ENCODE measurements around the gene ELK4. TPM values are rescaled to one million over a fixed set of nuclear protein-coding genes. Genes with fewer than 3 reads are reported as not detected.

The ELK4 gene
- total and polyA plus RNA-seq, 10 donors = 8.5 to 109 (median 53.5) TPM

DNA sequence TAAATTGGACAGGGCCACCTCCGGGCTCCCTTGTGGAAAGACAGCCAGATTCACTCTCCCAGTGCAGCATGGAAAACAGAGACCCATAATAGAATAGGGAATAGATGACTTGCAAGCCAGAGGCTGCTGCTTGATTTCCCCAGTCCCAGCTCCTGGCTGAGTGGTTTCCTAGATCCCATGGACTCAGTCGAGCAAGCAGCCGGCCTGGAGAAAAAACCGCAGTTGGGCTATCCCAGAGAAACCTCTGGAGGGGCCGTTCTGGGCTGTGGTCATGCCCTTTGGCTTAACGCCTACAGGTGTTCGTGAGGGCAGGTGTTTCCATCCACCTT lies 61.7 kb downstream of the ELK4 start:
- Histone ChIP-seq H3K9me3 (no peaks in the 10 kb centered on the region), H3K27me3 (replicated peaks in 1 of 7) (peaks cover 0 to 67% (median 32%) of the 10 kb centered on the region in 7 donors), H3K36me3 (no peaks in the 10 kb centered on the region), H3K4me3 (no peak overlapping the region), H3K27ac (no peak overlapping the region), H3K4me1 (peaks cover 0 to 16% (median 12%) of the 10 kb centered on the region in 6 donors)
- WGBS, 5 donors = 84 to 90% (median 87%) methylated on average over 7 of the region's 7 CpGs
- TF ChIP-seq, protein P1, sequence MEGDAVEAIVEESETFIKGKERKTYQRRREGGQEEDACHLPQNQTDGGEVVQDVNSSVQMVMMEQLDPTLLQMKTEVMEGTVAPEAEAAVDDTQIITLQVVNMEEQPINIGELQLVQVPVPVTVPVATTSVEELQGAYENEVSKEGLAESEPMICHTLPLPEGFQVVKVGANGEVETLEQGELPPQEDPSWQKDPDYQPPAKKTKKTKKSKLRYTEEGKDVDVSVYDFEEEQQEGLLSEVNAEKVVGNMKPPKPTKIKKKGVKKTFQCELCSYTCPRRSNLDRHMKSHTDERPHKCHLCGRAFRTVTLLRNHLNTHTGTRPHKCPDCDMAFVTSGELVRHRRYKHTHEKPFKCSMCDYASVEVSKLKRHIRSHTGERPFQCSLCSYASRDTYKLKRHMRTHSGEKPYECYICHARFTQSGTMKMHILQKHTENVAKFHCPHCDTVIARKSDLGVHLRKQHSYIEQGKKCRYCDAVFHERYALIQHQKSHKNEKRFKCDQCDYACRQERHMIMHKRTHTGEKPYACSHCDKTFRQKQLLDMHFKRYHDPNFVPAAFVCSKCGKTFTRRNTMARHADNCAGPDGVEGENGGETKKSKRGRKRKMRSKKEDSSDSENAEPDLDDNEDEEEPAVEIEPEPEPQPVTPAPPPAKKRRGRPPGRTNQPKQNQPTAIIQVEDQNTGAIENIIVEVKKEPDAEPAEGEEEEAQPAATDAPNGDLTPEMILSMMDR (IDR thresholded peaks at IDR 0.05 in 8 of 11, conservative IDR thresholded peaks at IDR 0.05 in 3 of 11) = no peak
- TF ChIP-seq POLR2A (IDR thresholded peaks at IDR 0.05) = no peak
- TF ChIP-seq POLR2AphosphoS5 (IDR thresholded peaks at IDR 0.05) = no peak
- intact Hi-C loops (cut with DNase I; ENCODE audit: low total_unique reads) = no loop called here
- no peak for DNase-seq

DNA sequence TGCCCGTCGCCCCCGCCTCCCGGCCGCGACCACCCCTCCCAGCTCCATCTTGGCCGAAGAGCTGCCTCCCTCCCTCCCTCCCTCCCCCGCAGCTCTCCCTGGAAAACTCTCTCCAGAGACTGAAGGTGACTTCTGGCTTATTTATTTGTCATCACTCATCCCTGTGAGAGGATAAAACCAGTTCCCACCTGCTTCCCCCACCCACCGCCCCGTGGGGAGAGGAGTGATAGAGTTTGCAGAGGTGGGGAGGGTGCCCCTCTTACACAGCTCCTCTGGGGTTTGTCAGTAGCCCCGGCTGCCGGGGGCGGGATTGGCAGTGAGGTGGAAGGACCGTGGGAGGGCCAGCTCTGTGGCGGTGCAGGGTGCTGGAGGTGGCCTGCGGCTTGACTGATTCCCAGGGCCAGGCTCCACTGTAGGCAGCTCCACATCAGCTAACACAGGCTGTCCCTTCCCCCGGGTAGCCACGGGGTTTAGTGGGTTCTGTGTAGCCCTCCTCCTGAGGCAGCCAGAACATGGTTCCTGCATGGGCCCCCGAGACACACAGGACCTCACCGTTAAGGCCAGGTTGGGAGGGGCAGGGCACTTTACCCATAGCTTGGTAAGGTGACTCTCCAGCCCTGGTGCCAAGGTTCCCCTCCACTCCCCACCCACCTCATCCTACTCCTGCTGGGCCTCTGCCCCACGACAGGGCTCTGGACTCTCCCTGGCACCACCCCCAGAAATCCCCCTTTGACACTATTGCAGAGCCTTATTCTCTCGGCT lies 62.2 kb downstream of the ELK4 start:
- DNase-seq = no peak
- H3K9me3 ChIP-seq = no peaks in the 10 kb centered on the region
- H3K4me3 ChIP-seq = peak overlapping the region in 4 of 8 donors; percentile 28 to 66 (median 36)
- H3K27me3 ChIP-seq (replicated peaks in 1 of 7) = peaks cover 0 to 73% (median 32%) of the 10 kb centered on the region in 7 donors
- no peak overlapping the region for H3K27ac ChIP-seq
- peaks cover 0 to 16% (median 12%) of the 10 kb centered on the region in 6 donors for H3K4me1 ChIP-seq
- 27 to 40% (median 34%) methylated on average over 11 to 22 of the region's 22 CpGs for WGBS, 5 donors
- intact Hi-C loops (cut with DNase I; ENCODE audit: low total_unique reads) = no loop called here
- TF ChIP-seq, protein P1 (IDR thresholded peaks at IDR 0.05 in 8 of 11, conservative IDR thresholded peaks at IDR 0.05 in 3 of 11) = peak in 1 of 11 experiments; percentile 1
- TF ChIP-seq POLR2AphosphoS5 (IDR thresholded peaks at IDR 0.05) = no peak
- H3K36me3 ChIP-seq = no peaks in the 10 kb centered on the region

DNA sequence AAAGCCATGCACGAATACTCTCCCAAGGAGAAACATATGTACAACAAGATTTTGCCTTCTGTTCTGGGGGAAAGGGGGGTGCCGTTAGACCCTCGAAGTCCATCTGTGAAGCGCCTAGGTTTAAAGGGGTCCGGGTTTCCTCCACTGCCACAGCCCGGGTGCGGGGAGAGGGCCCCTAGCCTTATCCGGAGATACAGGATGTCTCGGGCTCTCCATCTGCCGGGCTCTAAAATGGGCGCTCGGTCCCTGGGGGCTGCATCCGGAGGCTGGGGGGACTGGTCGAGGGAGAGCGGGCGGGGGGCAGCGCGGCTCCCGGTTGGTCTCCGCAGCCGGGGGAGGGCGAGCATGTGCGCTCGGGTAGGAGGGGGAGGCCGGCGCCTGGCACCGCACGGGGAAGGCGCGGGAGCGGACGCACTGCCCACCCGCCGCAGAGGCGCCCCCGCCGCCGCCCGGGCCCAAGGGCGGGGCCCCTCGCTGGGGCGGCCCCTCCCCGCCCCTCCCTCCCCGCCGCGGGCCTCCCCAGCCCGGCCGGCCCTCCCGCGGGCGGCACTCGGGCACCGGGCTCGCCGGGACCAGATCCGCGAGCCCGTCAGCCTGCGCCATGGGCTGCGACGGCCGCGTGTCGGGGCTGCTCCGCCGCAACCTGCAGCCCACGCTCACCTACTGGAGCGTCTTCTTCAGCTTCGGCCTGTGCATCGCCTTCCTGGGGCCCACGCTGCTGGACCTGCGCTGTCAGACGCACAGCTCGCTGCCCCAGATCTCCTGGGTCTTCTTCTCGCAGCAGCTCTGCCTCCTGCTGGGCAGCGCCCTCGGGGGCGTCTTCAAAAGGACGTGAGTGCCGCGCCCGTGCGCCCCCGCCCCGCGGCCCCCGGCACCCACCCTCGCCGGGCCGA lies 63.1 kb downstream of the ELK4 start:
- TF ChIP-seq, protein P1 (IDR thresholded peaks at IDR 0.05 in 8 of 11, conservative IDR thresholded peaks at IDR 0.05 in 3 of 11) = peak in 1 of 11 experiments; percentile 20
- no peak for TF ChIP-seq POLR2A (IDR thresholded peaks at IDR 0.05)
- H3K36me3 ChIP-seq = no peaks in the 10 kb centered on the region
- 2 to 5% (median 2%) methylated on average over 14 to 83 of the region's 90 CpGs for WGBS, 5 donors
- H3K27ac ChIP-seq = no peak overlapping the region
- H3K4me3 ChIP-seq = peak overlapping the region in 7 of 8 donors; percentile 28 to 66 (median 31)
- peaks cover 0 to 16% (median 12%) of the 10 kb centered on the region in 6 donors for H3K4me1 ChIP-seq
- DNase-seq = no peak
- H3K9me3 ChIP-seq = no peaks in the 10 kb centered on the region
- peaks cover 0 to 82% (median 32%) of the 10 kb centered on the region in 7 donors for H3K27me3 ChIP-seq (replicated peaks in 1 of 7)
- intact Hi-C loops (cut with DNase I; ENCODE audit: low total_unique reads) = no loop called here

DNA sequence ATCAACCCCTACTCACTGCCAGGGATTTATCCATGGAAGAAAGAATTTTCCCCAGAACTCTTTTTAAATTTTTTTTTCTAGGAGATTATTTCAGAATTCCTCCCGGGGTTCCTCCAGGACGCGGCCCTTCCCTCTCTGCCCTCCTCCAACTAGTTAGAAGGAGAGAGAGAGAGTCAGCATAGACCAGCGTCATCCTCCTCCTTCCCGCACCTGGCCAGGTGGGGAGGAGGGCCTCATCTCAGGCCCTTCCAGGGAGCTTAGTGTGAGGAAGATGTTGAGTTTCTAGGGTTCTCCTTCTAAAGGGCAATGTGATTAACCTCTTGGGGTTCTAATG lies 63.7 kb downstream of the ELK4 start:
- 51 to 64% (median 57%) methylated on average over 5 of the region's 5 CpGs for whole genome bisulfite sequencing, 5 donors
- Histone ChIP-seq H3K4me3 (peak overlapping the region in 1 of 8 donors; percentile 66), H3K36me3 (no peaks in the 10 kb centered on the region), H3K9me3 (no peaks in the 10 kb centered on the region), H3K4me1 (peaks cover 0 to 16% (median 12%) of the 10 kb centered on the region in 6 donors), H3K27me3 (replicated peaks in 1 of 7) (peaks cover 0 to 84% (median 32%) of the 10 kb centered on the region in 7 donors), H3K27ac (no peak overlapping the region)
- intact Hi-C loops (cut with DNase I; ENCODE audit: low total_unique reads) = no loop called here
- TF ChIP-seq, protein P1 (IDR thresholded peaks at IDR 0.05 in 8 of 11, conservative IDR thresholded peaks at IDR 0.05 in 3 of 11) = no peak
- TF ChIP-seq POLR2AphosphoS5 (IDR thresholded peaks at IDR 0.05) = no peak
- no peak for DNase-seq
